GM12892 (cell line): ENCODE results near the gene ALKBH3.

Experiments used
- DNase-seq: peaks from one replicate; pipeline ENCODE4 v3.0.0; 2011; ENCODE audit not compliant: insufficient read length
- FAIRE-seq: peaks from 2 replicates; lab custom pipeline; 2011; peaks lifted over from hg19 to GRCh38; lab: Jason Lieb, UNC
- POLR2A ChIP-seq: IDR thresholded peaks from 2 replicates; pipeline ENCODE4 v1.6.1; 2011; ENCODE audit warnings: low read depth, low read length, control low read depth
- POLR2AphosphoS5 ChIP-seq: IDR thresholded peaks from 2 replicates; pipeline ENCODE4 v1.6.1; 2011; ENCODE audit warnings: low read depth, low read length, control low read depth
- TAF1 ChIP-seq: IDR thresholded peaks from 2 replicates; pipeline ENCODE4 v1.6.1; 2011; ENCODE audit warnings: low read depth, mild to moderate bottlenecking, control low read depth, low read length, borderline replicate concordance

ALKBH3 gene

GRCh38 chr11:43919852-43920597 lies 39.4 kb downstream of the ALKBH3 start:
- FAIRE-seq (no peak), DNase-seq (no peak)
- TF ChIP-seq POLR2AphosphoS5 (no peak), POLR2A (no peak), TAF1 (no peak)

DNA sequence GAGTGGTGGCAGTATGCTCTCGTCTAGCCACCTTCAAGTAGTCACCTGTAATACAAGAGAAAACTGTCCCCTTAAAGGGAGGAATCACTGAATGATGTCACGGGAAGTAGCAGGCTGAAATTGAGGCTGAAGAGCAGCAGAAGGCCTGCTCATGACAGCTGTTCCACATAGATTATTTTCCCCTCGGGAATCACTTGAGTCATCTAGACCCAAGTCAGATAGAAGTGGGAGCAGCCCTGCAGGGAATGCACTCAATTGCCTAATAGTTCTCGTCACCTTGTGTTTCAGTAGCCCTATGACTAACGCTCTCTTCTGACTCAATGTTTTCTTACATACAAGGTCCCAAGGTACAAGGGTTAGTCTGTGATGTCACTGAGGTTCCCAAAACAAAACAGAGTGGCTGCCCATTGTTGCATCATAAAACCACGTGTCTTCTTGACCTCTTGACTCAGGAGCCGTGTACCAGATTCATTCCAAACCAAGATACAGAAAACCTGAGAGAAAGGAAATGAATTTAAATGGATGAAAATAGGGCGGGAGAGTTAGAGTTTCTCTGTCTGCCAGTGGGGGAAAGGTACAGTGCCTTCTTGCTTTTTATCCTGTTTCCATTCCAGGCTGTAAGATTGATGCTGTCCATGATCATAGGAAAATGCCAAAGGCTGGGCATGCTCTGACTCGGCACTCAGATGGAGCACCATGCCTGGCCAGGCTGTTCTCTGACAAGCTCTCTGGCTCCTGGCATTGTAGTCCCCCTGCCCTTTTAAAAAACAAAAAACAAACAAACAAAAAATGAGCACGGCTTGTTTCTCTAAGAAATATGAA lies 40.2 kb downstream of the ALKBH3 start:
- FAIRE-seq (peak; percentile 17), DNase-seq (no peak)
- TF ChIP-seq POLR2A: no peak
- TF ChIP-seq TAF1: no peak

GRCh38 chr11:43921561-43922294 lies 41.1 kb downstream of the ALKBH3 start:
- TF ChIP-seq POLR2A (no peak), POLR2AphosphoS5 (no peak), TAF1 (no peak)
- FAIRE-seq: no peak
- DNase-seq: no peak

DNA sequence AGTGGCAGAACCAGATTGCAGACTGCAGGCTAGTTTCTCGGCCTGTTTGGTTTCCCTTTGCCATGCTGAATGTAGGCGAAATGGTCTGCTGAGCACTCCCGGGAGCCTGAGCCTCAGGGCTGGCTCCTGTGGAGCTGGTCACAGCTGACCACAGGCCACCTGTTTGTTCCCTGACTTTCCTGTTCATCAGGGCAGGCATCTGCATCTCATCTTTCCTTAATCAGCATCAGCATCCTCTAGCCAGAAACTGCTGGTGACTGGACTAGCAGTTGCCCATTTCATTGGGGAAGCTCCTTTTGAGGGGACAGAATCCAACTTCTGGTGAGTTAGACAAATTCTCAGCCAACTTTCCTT lies 41.6 kb downstream of the ALKBH3 start:
- DNase-seq (no peak), FAIRE-seq (no peak)
- TF ChIP-seq TAF1 (no peak), POLR2A (no peak), POLR2AphosphoS5 (no peak)

- no peak for TF ChIP-seq POLR2A
- DNase-seq (no peak), FAIRE-seq (no peak)
Measured at GRCh38 chr11:43922744-43923405, 42.2 kb downstream of the ALKBH3 start.

- FAIRE-seq (no peak), DNase-seq (no peak)
- TF ChIP-seq POLR2AphosphoS5 (no peak), TAF1 (no peak), POLR2A (no peak)
Measured at GRCh38 chr11:43923406-43924111, 42.9 kb downstream of the ALKBH3 start.

DNA sequence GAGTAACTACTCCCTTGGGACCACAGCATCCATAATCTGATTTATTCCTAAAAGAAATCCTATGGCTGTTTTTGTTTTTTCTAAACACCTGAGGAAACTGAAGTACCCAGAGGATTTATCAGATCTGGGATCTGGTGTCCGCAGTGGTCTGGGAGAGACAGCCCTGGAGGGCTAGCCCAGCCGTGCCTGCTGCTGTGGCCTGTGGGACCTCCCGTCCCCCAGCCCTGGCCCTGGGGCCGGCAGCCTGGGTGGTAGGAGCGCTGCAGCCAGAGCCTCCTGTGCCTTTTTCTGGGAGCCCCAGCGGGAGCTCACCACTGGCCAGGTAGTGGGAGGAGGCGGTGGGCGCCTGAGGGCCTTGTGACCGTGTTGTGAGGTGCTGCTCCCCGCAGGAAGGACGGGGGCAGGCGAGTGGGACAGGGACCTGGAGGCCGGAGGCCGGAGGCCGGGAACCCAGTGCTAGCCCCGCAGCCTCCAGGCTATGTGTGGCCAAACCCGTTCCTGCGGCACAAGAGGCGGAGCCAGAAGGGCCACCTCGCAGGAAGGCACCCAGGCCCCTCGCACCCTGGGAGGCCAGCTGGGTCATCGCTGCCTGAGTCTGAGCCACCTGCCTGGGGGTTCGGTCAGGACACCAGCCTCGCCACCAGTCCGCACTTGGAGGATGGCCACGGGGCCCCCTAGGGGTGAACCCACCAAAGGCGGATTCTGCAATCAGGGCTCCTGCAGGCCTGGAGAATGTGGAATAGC lies 43.7 kb downstream of the ALKBH3 start:
- FAIRE-seq (no peak), DNase-seq (no peak)
- no peak for TF ChIP-seq POLR2A
- no peak for TF ChIP-seq TAF1
- no peak for TF ChIP-seq POLR2AphosphoS5

DNA sequence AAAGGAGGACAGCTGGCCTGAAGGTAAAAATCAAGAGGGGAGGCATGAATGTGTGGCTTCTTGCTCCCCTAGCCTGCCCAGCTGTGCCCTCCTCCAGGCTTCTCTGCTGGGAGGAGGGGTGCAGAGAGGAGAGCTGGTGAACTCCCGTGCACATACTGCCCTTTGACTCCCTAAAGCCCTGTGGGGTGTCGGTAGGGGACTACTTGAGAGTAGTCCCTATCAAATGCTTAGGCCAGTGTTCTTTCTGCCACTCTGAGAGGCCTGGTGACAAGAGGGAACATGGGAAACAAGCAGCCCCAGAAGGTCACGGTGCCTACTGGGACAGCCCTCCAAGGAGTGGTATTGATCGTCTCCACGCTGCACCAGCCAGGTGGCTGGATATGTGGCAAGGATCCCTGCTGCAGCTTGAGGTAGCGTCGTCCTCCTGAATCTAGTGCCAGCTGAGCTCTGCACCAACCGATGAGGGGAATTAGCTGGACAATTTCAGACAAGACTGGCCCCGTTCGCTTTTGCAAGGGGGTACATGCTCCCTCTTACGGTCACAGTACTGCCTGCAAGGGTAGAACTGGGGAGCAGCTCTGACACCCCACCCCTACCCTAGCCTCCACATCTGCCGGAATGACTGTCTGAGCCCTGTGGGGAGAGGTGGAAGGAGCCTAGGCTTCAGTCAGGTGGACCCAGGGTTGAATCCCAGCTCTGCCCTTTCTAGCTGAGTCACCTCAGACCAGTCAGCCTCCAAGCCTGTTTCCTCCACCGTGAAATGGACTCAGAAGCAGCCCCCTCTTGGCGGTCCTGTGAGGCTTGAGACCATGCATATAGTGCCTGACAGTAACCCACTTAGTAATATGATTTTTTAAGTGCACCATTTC lies 44.7 kb downstream of the ALKBH3 start:
- DNase-seq: no peak
- no peak for FAIRE-seq
- no peak for TF ChIP-seq POLR2AphosphoS5
- no peak for TF ChIP-seq TAF1
- TF ChIP-seq POLR2A: no peak

- no peak for TF ChIP-seq TAF1
- no peak for TF ChIP-seq POLR2AphosphoS5
- no peak for TF ChIP-seq POLR2A
- DNase-seq (no peak), FAIRE-seq (no peak)
Measured at GRCh38 chr11:43925932-43926505, 45.4 kb downstream of the ALKBH3 start.

- DNase-seq (no peak), FAIRE-seq (no peak)
- TF ChIP-seq POLR2AphosphoS5 (no peak), TAF1 (no peak), POLR2A (no peak)
Measured at GRCh38 chr11:43927070-43927469, 46.4 kb downstream of the ALKBH3 start.
